Measurements from ENCODE around the gene IGHMBP2.

Gene IGHMBP2

GRCh38 chr11:68939583-68940555, 36.2 kb downstream of the IGHMBP2 start:
- TF ChIP-seq ZFX (IDR thresholded peaks at IDR 0.05), result no peak
- TF ChIP-seq, protein P1, sequence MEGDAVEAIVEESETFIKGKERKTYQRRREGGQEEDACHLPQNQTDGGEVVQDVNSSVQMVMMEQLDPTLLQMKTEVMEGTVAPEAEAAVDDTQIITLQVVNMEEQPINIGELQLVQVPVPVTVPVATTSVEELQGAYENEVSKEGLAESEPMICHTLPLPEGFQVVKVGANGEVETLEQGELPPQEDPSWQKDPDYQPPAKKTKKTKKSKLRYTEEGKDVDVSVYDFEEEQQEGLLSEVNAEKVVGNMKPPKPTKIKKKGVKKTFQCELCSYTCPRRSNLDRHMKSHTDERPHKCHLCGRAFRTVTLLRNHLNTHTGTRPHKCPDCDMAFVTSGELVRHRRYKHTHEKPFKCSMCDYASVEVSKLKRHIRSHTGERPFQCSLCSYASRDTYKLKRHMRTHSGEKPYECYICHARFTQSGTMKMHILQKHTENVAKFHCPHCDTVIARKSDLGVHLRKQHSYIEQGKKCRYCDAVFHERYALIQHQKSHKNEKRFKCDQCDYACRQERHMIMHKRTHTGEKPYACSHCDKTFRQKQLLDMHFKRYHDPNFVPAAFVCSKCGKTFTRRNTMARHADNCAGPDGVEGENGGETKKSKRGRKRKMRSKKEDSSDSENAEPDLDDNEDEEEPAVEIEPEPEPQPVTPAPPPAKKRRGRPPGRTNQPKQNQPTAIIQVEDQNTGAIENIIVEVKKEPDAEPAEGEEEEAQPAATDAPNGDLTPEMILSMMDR (conservative IDR thresholded peaks at IDR 0.05), result no peak
- H3K27ac ChIP-seq, result no peak overlapping the region

DNA sequence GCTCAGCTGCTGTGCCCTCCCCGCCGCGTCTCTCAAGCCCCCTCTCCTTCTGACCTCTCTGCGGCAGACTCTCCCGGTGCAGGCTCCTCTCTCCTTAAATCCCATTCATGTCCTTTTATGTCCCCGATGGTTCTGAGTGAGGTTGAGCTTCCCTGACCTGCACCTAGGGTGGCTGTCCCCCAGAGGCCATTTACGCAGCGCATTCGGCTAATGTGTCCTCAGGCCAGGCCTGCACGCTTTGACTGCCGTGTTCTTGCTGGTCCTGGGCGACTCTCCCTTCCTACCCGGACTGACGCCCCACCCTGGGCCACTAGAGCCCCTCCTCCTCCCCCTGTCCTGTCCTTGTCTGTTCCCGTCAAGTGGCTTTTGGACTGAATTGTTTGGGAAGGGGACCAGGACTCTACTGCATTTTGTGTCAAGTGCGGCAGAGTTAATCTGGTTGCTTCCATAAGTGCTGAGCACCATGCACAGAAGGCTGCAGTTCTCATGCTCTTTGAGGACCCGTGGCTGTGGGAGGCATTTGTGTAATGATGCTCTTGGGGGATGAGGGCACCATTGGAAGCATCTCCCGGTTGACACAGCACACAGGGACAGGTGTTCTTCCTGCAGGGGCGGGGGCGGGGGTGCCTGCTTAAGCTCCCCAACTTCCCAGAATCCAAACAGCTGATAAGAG, 37.1 kb downstream of the IGHMBP2 start:
- TF ChIP-seq ZFX (IDR thresholded peaks at IDR 0.05), result no peak
- TF ChIP-seq, protein P1 (conservative IDR thresholded peaks at IDR 0.05), result no peak
- H3K27ac ChIP-seq, result no peak overlapping the region

DNA sequence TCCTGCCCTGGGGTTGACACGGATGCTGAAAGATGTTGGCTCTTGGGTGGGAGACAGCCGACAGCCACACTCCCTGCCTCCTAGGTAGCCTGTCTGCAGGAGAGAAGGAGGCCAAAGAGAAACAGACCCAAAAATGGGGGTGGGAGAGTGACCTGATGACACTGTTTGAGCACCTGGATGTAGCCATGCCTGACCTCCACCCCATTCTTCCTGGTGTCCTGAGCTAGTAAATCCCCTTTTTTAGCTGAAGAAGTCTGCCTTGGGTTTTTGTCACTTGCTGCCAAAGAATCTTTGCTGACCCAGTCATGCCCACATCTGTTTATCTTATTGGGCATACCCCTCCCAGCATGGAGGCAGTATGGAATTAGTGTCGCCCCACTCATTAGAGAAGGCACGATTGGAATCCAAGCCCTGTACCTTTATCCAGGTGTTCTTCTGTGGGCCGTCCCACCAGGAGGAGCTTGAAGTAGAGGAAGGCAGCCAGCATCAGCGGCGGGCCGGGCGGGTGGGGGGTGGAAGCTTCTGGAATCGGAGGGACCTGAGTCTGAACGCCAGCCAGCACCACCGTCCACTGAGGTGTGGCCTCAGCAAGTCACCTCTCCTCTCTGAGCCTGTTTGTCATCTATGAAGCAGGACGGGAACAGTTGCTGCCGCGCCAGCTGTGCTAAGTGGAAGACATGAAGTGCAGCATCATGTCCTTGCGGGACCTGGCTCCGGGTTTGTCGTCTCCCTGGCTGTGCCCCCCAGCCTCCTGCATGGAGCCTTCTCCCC, 37.8 kb downstream of the IGHMBP2 start:
- H3K27ac ChIP-seq, result no peak overlapping the region
- TF ChIP-seq, protein P1 (conservative IDR thresholded peaks at IDR 0.05), result no peak
- TF ChIP-seq ZFX (IDR thresholded peaks at IDR 0.05), result no peak

DNA sequence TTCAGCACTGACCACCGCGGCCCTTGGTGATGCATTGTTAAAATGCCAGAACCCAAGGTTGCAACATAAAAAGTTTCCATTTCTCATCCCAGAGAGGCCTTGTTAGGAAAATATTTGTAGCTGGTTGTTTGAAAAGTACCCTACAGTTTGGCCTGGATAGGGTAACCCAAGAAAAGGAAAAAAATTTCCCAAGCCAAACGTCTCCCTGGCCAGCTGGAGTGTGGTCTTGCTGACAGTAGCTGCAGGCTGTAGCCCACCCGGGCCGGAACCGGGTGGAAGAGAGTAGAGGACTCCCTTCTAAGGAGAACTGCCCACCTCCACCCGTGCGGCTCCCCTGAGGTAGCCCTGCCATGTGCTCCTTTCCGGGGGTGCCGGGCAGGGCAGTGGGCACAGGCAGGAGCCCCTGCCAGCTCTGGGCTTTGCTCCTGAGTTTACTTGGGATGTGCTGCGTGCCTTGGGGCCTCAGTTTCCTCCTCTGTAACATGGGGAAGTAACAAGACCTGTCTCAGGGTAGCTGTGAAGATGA, 38.5 kb downstream of the IGHMBP2 start:
- no peak overlapping the region for H3K27ac ChIP-seq
- no peak for TF ChIP-seq ZFX (IDR thresholded peaks at IDR 0.05)
- TF ChIP-seq, protein P1 (conservative IDR thresholded peaks at IDR 0.05), result no peak

DNA sequence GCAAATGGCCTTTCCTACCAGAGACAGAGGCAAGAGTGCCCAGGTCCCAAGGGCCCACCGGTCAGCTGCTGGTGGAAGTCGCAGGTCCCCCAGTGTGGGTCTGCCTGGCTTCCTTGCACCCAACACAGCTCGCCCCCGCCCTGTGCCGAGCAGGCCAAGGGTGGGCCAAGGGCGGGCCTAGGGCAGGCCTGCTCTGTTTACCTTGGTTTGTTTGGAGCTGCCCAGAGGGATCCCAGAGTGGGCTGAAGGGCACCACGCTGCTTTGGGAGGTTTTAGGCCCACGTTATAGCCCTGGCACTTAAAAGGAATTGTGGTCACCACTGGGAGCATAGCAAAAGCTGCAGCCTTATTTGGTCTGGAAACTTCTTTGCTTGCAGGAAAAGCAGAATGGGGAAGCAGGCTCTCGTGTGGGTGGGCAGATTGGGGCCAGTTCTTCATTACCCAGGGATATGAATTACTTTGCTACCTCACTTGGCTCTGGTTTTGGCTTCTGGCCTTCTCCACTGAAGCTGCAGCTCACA, 39.1 kb downstream of the IGHMBP2 start:
- no peak overlapping the region for H3K27ac ChIP-seq
- TF ChIP-seq, protein P1 (conservative IDR thresholded peaks at IDR 0.05), result no peak
- no peak for TF ChIP-seq ZFX (IDR thresholded peaks at IDR 0.05)

GRCh38 chr11:68946416-68947090, 42.9 kb downstream of the IGHMBP2 start:
- H3K27ac ChIP-seq, result no peak overlapping the region
- TF ChIP-seq ZFX (IDR thresholded peaks at IDR 0.05), result no peak
- TF ChIP-seq, protein P1 (conservative IDR thresholded peaks at IDR 0.05), result no peak

All from C4-2B (cell line).